Measurements from ENCODE around the gene SH3BGRL2.

Gene SH3BGRL2

GRCh38 chr6:79634491-79635231 lies 3.5 kb downstream of the SH3BGRL2 start:
- Histone ChIP-seq H3K9ac (ENCODE audit: low read depth, low read length) (no peak overlapping the region), H3K4me2 (ENCODE audit: low read length) (no peak overlapping the region), H3K27me3 (ENCODE audit: control insufficient read depth, insufficient read depth, low read length) (no peaks in the 10 kb centered on the region)

GRCh38 chr6:79635232-79635543 lies 4.1 kb downstream of the SH3BGRL2 start:
- Histone ChIP-seq H3K9ac (ENCODE audit: low read depth, low read length) (no peak overlapping the region), H3K4me3 (ENCODE audit: low read length) (no peak overlapping the region)

More at GRCh38 chr6:79634491-79635231, 3.5 kb downstream of the SH3BGRL2 start:
- no peak overlapping the region for H3K4me3 ChIP-seq (ENCODE audit: low read length)
- no peaks in the 10 kb centered on the region for H3K9me3 ChIP-seq (replicated peaks; ENCODE audit: low read length)
- H3K36me3 ChIP-seq (ENCODE audit: insufficient read depth, low read length) = no peaks in the 10 kb centered on the region
- H3K4me1 ChIP-seq (ENCODE audit: control insufficient read depth, insufficient read depth, low read length) = peaks cover 5% of the 10 kb centered on the region

GRCh38 chr6:79636673-79637072 lies 5.5 kb downstream of the SH3BGRL2 start:
- Histone ChIP-seq H3K4me2 (ENCODE audit: low read length) (no peak overlapping the region), H3K9ac (ENCODE audit: low read depth, low read length) (no peak overlapping the region), H3K9me3 (replicated peaks; ENCODE audit: low read length) (no peaks in the 10 kb centered on the region), H3K36me3 (ENCODE audit: insufficient read depth, low read length) (no peaks in the 10 kb centered on the region), H3K27me3 (ENCODE audit: control insufficient read depth, insufficient read depth, low read length) (no peaks in the 10 kb centered on the region), H3K4me1 (ENCODE audit: control insufficient read depth, insufficient read depth, low read length) (no peaks in the 10 kb centered on the region), H3K4me3 (ENCODE audit: low read length) (no peak overlapping the region)

More at GRCh38 chr6:79635232-79635543, 4.1 kb downstream of the SH3BGRL2 start:
- Histone ChIP-seq H3K27me3 (ENCODE audit: control insufficient read depth, insufficient read depth, low read length) (no peaks in the 10 kb centered on the region), H3K9me3 (replicated peaks; ENCODE audit: low read length) (no peaks in the 10 kb centered on the region), H3K36me3 (ENCODE audit: insufficient read depth, low read length) (no peaks in the 10 kb centered on the region), H3K4me1 (ENCODE audit: control insufficient read depth, insufficient read depth, low read length) (peaks cover 5% of the 10 kb centered on the region), H3K4me2 (ENCODE audit: low read length) (no peak overlapping the region)

GRCh38 chr6:79640146-79641111 lies 9.3 kb downstream of the SH3BGRL2 start:
- no peaks in the 10 kb centered on the region for H3K9me3 ChIP-seq (replicated peaks; ENCODE audit: low read length)
- H3K27me3 ChIP-seq (ENCODE audit: control insufficient read depth, insufficient read depth, low read length) = no peaks in the 10 kb centered on the region
- no peak overlapping the region for H3K9ac ChIP-seq (ENCODE audit: low read depth, low read length)
- H3K4me1 ChIP-seq (ENCODE audit: control insufficient read depth, insufficient read depth, low read length) = no peaks in the 10 kb centered on the region
- no peak overlapping the region for H3K4me3 ChIP-seq (ENCODE audit: low read length)
- no peak overlapping the region for H3K4me2 ChIP-seq (ENCODE audit: low read length)
- no peaks in the 10 kb centered on the region for H3K36me3 ChIP-seq (ENCODE audit: insufficient read depth, low read length)

GRCh38 chr6:79646006-79646405 lies 14.9 kb downstream of the SH3BGRL2 start:
- Histone ChIP-seq H3K4me3 (ENCODE audit: low read length) (no peak overlapping the region), H3K9ac (ENCODE audit: low read depth, low read length) (no peak overlapping the region), H3K4me2 (ENCODE audit: low read length) (no peak overlapping the region), H3K9me3 (replicated peaks; ENCODE audit: low read length) (no peaks in the 10 kb centered on the region), H3K4me1 (ENCODE audit: control insufficient read depth, insufficient read depth, low read length) (no peaks in the 10 kb centered on the region), H3K36me3 (ENCODE audit: insufficient read depth, low read length) (no peaks in the 10 kb centered on the region), H3K27me3 (ENCODE audit: control insufficient read depth, insufficient read depth, low read length) (no peaks in the 10 kb centered on the region)

- Histone ChIP-seq H3K4me2 (ENCODE audit: low read length) (no peak overlapping the region), H3K9me3 (replicated peaks; ENCODE audit: low read length) (no peaks in the 10 kb centered on the region), H3K4me3 (ENCODE audit: low read length) (no peak overlapping the region), H3K27me3 (ENCODE audit: control insufficient read depth, insufficient read depth, low read length) (no peaks in the 10 kb centered on the region), H3K36me3 (ENCODE audit: insufficient read depth, low read length) (no peaks in the 10 kb centered on the region), H3K9ac (ENCODE audit: low read depth, low read length) (no peak overlapping the region), H3K4me1 (ENCODE audit: control insufficient read depth, insufficient read depth, low read length) (no peaks in the 10 kb centered on the region)
These were observed 15.4 kb downstream of the SH3BGRL2 start for GRCh38 chr6:79646561-79646960.

- H3K4me3 ChIP-seq (ENCODE audit: low read length) = no peak overlapping the region
- H3K4me1 ChIP-seq (ENCODE audit: control insufficient read depth, insufficient read depth, low read length) = no peaks in the 10 kb centered on the region
- no peak overlapping the region for H3K9ac ChIP-seq (ENCODE audit: low read depth, low read length)
- no peaks in the 10 kb centered on the region for H3K36me3 ChIP-seq (ENCODE audit: insufficient read depth, low read length)
- H3K27me3 ChIP-seq (ENCODE audit: control insufficient read depth, insufficient read depth, low read length) = no peaks in the 10 kb centered on the region
- no peak overlapping the region for H3K4me2 ChIP-seq (ENCODE audit: low read length)
- H3K9me3 ChIP-seq (replicated peaks; ENCODE audit: low read length) = no peaks in the 10 kb centered on the region
These were observed 16.6 kb downstream of the SH3BGRL2 start for GRCh38 chr6:79647741-79648140.

- Histone ChIP-seq H3K4me3 (ENCODE audit: low read length) (no peak overlapping the region), H3K27me3 (ENCODE audit: control insufficient read depth, insufficient read depth, low read length) (no peaks in the 10 kb centered on the region), H3K4me2 (ENCODE audit: low read length) (no peak overlapping the region), H3K4me1 (ENCODE audit: control insufficient read depth, insufficient read depth, low read length) (no peaks in the 10 kb centered on the region), H3K9me3 (replicated peaks; ENCODE audit: low read length) (no peaks in the 10 kb centered on the region), H3K9ac (ENCODE audit: low read depth, low read length) (no peak overlapping the region), H3K36me3 (ENCODE audit: insufficient read depth, low read length) (no peaks in the 10 kb centered on the region)
These were observed 17.2 kb downstream of the SH3BGRL2 start for GRCh38 chr6:79648328-79648727.

- Histone ChIP-seq H3K9ac (ENCODE audit: low read depth, low read length) (no peak overlapping the region), H3K9me3 (replicated peaks; ENCODE audit: low read length) (no peaks in the 10 kb centered on the region), H3K4me3 (ENCODE audit: low read length) (no peak overlapping the region), H3K4me2 (ENCODE audit: low read length) (no peak overlapping the region), H3K27me3 (ENCODE audit: control insufficient read depth, insufficient read depth, low read length) (no peaks in the 10 kb centered on the region), H3K36me3 (ENCODE audit: insufficient read depth, low read length) (no peaks in the 10 kb centered on the region), H3K4me1 (ENCODE audit: control insufficient read depth, insufficient read depth, low read length) (no peaks in the 10 kb centered on the region)
These were observed 17.9 kb downstream of the SH3BGRL2 start for GRCh38 chr6:79649016-79649415.

- H3K9me3 ChIP-seq (replicated peaks; ENCODE audit: low read length) = no peaks in the 10 kb centered on the region
These were observed 19.8 kb downstream of the SH3BGRL2 start for GRCh38 chr6:79650950-79651349.

GRCh38 chr6:79656134-79656533 lies 25.0 kb downstream of the SH3BGRL2 start:
- Histone ChIP-seq H3K9ac (ENCODE audit: low read depth, low read length) (no peak overlapping the region), H3K4me3 (ENCODE audit: low read length) (no peak overlapping the region), H3K4me2 (ENCODE audit: low read length) (no peak overlapping the region), H3K36me3 (ENCODE audit: insufficient read depth, low read length) (no peaks in the 10 kb centered on the region), H3K9me3 (replicated peaks; ENCODE audit: low read length) (no peaks in the 10 kb centered on the region), H3K27me3 (ENCODE audit: control insufficient read depth, insufficient read depth, low read length) (no peaks in the 10 kb centered on the region), H3K4me1 (ENCODE audit: control insufficient read depth, insufficient read depth, low read length) (no peaks in the 10 kb centered on the region)

More at GRCh38 chr6:79650950-79651349, 19.8 kb downstream of the SH3BGRL2 start:
- H3K4me2 ChIP-seq (ENCODE audit: low read length) = no peak overlapping the region
- no peaks in the 10 kb centered on the region for H3K36me3 ChIP-seq (ENCODE audit: insufficient read depth, low read length)
- no peaks in the 10 kb centered on the region for H3K4me1 ChIP-seq (ENCODE audit: control insufficient read depth, insufficient read depth, low read length)
- no peak overlapping the region for H3K9ac ChIP-seq (ENCODE audit: low read depth, low read length)
- no peaks in the 10 kb centered on the region for H3K27me3 ChIP-seq (ENCODE audit: control insufficient read depth, insufficient read depth, low read length)
- no peak overlapping the region for H3K4me3 ChIP-seq (ENCODE audit: low read length)
